HG03432 (cell line): Measurements from ENCODE around the gene RFNG.

ENCODE experiments used
- ATAC-seq: cut with Tn5 transposase; IDR thresholded peaks from one replicate; pipeline ENCODE4 v1.9.1; 2021; ENCODE audit warnings: mild to moderate bottlenecking, moderate library complexity; ENCODE audit not compliant: unreplicated experiment

Gene RFNG

GRCh38 chr17:82079001-82079677, 27.5 kb upstream of the RFNG start:
- ATAC-seq = no peak

DNA sequence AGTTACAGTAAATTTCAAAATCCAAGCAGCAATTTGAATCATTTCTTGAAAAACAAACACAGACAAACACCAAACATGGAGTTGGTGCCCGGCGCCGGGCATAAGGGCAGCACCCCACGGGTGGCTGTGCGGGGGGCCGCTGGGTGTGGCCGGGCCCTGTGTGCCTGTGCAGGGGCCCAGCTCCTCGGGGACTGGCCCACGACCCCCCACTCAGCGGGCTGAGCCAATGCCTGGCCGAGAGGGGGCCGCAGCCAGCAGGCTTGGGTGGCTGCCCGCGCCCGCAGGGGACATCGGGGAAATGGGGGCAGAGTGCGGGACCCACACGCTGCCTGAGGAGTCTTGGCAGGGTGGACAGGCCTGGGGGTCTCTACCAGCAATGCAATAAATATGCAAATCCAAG, 26.8 kb upstream of the RFNG start:
- no peak for ATAC-seq

DNA sequence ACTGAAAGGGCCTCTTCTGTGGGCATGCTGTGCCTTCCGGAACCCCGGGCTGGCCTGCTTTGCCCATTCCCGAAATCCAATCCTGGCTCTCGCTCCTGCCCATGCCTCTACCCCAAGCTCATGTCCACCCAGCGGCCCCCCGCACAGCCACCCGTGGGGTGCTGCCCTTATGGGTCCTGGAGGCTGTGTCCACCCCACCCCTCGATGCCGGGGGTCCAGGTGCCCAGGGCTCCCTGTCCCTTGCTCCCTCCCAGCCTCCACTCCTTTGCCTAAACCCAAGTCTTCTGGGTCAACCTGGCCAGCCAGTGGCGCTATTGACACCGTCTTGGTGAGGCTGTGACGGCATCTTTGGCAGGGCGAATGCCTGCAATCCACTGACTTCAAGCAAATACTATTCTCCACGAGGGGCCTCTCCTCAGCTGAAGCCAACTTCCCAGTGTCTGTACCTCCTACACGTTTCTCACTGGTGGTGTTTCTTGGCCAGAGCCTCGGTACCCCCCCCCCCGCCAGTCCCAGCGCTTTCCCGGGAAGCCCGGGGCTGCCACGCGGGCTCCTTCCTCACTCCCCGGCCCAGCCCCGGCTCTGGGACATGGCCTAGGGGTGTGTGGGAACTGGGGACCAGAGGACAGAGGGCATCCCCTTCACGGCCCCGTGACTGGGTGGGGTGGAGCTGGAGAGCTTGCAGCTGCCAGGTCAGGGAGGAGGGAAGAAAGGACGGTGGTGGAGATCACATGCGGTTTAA, 26.2 kb upstream of the RFNG start:
- no peak for ATAC-seq

GRCh38 chr17:82076785-82077591, 25.4 kb upstream of the RFNG start:
- no peak for ATAC-seq

- no peak for ATAC-seq
Observed at GRCh38 chr17:82076018-82076784, 24.6 kb upstream of the RFNG start.

DNA sequence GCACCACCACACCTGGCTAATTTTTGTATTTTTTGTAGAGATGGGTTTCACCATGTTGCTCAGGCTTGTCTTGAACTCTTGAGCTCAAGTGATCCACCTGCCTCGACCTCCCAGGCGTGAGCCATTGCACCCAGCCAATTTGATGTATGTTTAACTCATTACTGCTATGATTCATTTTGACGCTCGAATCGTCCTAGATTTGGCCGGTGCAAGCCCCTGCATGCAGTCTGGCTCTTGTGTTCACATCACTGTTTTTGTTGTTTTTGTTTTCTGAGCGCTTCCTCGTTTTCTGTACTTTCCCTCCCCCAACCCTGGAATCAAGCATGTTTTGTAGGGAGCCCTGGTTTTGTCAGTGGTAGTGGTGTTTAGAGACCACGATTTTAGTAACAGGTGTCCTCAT, 21.8 kb upstream of the RFNG start:
- ATAC-seq = no peak

GRCh38 chr17:82072827-82073226, 21.2 kb upstream of the RFNG start:
- ATAC-seq = no peak

GRCh38 chr17:82070611-82071010, 19.0 kb upstream of the RFNG start:
- no peak for ATAC-seq

DNA sequence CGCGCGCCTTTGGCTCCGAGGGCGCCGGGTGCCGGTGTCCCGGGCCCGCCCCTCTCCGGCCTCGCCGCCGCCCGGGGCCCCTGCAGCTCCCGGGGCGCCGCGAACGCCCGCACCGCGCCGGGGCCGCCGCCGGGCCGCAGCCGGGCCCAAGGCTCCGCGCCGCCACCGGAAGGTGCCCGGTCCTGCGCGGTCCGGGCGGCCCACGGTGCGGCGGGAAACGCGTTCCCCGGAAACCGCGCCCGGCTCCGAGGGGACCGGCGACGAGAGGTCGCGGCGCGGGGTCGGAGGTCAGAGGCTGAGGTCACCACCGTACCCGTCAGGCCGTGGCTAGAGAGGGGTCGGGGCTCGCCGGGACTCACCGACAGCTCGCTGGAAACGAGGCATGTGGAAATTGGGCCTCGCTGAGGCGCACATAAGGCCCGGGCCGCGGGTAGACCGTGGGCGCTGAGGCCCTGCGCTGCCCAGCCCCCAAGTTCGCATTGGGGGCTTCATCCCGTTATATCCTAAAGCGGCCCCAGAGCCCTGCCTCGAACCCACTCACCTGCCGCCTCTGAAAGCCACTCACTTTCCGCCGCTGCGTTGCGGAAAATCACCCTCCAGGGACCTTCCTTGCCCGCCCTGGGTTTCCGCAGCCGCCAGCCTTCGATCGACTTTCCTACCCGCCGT, 14.2 kb upstream of the RFNG start, which contains the start of gene DUS1L:
DUS1L (minus strand) TSS at position 167 of the 666 bp plus-strand sequence. CDS start 745 bp downstream, outside the sequence.
- peak; percentile 80 for ATAC-seq

GRCh38 chr17:82065193-82065637, 13.6 kb upstream of the RFNG start:
- ATAC-seq = peak; percentile 31

DNA sequence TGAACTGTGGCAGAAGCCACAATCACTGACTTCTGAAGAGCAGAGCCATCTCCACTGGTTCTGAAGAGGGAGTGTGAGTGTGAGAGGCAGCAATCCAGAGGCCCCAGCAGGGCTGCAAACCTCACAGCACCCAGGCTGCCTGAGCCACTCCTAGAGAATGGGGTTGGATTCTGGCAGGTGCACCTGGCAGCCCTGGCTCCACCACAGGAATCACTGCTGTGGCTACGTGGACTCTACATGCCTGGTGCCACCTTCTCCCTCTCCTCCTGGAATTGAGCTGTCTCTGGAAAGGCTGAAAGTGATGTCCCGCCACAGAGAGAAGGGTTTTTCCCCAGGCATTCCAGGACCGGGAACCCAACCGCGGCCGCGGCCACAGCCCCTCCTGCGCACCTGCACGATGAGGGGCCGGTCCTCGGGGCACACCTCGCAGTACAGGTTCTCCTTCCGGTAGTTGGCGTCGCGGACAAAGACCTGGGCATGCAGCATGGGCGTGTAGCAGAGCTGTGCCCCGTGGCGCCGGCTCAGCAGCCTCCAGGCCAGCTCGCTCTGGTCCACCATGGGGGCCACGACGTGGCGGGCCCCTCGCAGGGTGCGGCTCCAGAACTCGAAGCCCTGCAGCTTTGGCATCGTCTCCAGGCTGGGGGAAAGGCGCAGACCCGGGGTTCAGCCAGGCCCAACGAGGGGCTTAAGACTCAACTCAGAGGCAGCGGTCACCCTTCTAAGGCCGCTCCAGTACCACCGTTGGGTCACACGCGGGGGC, 13.0 kb upstream of the RFNG start:
- ATAC-seq = no peak

- no peak for ATAC-seq
Observed at GRCh38 chr17:82063424-82064415, 12.1 kb upstream of the RFNG start.

- no peak for ATAC-seq
Observed at GRCh38 chr17:82062984-82063368, 11.4 kb upstream of the RFNG start.

- no peak for ATAC-seq
Observed at GRCh38 chr17:82062076-82062983, 10.7 kb upstream of the RFNG start.

DNA sequence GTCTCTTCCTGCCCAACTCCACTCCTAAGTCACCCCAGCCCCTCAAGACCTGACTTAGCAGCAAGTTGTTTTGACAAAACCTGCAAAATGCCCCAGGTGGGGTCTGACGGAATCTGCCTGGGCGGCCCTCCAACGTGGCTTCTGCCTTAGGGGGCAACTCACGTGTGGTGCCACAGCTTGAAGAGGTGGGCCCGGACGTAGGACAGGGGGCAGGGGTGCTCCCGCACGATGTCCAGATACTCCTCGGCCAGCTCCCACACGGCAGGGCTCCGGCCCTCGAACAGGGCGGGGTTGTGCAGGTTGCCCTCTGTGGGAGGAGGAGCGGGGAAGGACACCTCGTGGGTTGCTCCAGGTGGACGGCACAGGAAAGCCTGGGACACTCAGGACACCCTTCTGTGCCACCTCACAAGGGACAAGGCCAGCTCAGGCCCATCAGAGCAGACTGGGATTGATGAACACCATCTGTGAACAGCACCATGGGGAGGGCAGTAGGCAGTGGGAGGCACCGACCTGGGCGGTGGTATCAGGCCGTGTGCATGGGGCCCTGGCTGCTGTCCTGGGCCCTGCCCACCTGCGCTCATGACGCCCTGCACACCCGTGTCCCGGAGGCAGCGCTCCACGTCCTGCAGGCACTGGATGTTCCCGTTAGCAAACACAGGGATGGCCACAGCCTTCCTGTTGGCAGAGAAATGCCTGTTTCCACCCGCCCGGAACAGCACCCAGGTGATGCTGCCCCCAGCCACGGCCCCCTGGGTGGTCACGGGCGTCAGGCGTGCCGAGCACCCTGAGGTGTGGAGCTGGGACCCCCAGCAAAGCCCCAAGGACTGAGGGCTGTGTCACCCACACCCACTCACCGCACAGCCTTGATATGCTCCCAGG, 9.7 kb upstream of the RFNG start:
- ATAC-seq = no peak

DNA sequence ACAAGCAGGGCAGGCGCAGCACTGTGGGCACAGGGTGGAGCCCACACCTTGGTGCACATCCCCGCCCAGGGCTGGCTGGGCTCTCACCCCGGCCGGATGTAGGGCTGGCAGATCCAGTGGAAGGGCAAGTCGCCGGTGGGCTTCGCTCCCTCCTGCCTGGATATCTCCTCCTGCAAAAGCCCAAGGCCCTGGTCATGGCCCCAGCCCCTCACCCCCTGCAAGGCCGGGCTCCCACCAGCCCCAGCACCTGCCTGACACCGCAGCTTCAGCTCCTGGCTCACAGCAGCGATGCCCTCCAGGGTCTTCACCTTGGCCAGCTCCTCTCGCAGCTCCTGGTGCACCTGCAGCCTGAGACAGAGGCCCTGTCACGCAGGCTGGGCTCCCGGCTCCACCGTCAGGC, 9.0 kb upstream of the RFNG start:
- ATAC-seq = no peak
